Mesothelial cell of epicardium (in vitro differentiated cells): ENCODE data around the gene CACNA1E. TPM values are rescaled to one million over a fixed set of nuclear protein-coding genes. Genes with fewer than 3 reads are reported as not detected.

Experiments used
- DNase-seq, 2 experiments: peaks; one replicate each; pipeline ENCODE4 v3.0.0; 2021; ENCODE audit warnings: low spot score in 2 of 2; ENCODE audit not compliant: unreplicated experiment in 2 of 2
- H3K27ac Mint-ChIP-seq: 2 replicates; pipeline ENCODE4 v1.8.0; 2021; ENCODE audit warnings: mixed read lengths
- H3K27me3 Mint-ChIP-seq: 2 replicates; pipeline ENCODE4 v1.8.0; 2021; ENCODE audit warnings: low read depth, mixed read lengths
- H3K36me3 Mint-ChIP-seq: 2 replicates; pipeline ENCODE4 v1.8.0; 2021; ENCODE audit warnings: mixed read lengths
- H3K4me1 Mint-ChIP-seq: 2 replicates; pipeline ENCODE4 v1.8.0; 2021; ENCODE audit warnings: mixed read lengths
- H3K4me3 Mint-ChIP-seq: 2 replicates; pipeline ENCODE4 v1.8.0; 2021; ENCODE audit warnings: mild to moderate bottlenecking, moderate library complexity, mixed read lengths
- H3K9me3 Mint-ChIP-seq: 2 replicates; pipeline ENCODE4 v1.8.0; 2021; ENCODE audit warnings: mixed read lengths
- total RNA-seq: library from RNA; stranded (reverse); gene quantifications from 3 replicates; pipeline ENCODE4 v1.2.1, GENCODE V29; 2021
- TF ChIP-seq, protein P1 (sequence below): fragments of 200-600 bp; sonication (generic); IDR thresholded peaks from one replicate; pipeline ENCODE4 v1.5.0; 2021; ENCODE audit warnings: antibody characterized with exemption; ENCODE audit not compliant: unreplicated experiment

Gene CACNA1E
- total RNA-seq, 1 donor from 2014 or later: 0.60 TPM

DNA sequence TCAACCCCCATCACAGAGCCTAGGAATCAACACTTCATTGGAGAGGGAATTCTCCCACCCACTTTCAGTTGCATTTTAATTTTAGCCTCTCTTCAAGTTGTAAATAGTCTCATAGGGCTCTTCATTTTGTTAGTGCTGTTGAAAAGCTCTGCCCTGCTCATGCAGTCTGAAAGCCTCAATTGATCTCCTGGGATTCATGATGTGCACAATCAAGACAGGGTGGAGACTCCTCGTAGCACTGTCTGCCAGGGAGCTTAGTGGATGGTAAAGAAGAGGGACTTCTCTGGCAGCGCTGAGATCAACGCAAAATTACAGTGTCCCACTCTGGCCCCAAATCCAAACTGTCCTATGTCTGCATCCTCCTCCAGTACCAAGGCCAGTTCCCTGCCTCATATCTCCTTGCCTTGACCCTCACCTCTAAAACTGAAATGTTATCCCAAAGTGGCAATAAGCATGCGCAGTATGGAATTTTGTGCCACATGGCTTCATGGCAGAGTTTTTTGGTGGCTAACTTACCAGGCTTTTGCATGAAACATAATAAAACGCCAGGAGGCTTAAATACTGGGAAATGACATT lies 282.2 kb downstream of the CACNA1E start:
- Mint-ChIP-seq H3K36me3 (no peaks in the 10 kb centered on the region), H3K4me1 (no peaks in the 10 kb centered on the region), H3K9me3 (no peaks in the 10 kb centered on the region), H3K27ac (no peak overlapping the region), H3K27me3 (peaks cover 19% of the 10 kb centered on the region), H3K4me3 (no peak overlapping the region)
- no peak for DNase-seq
- TF ChIP-seq, protein P1, sequence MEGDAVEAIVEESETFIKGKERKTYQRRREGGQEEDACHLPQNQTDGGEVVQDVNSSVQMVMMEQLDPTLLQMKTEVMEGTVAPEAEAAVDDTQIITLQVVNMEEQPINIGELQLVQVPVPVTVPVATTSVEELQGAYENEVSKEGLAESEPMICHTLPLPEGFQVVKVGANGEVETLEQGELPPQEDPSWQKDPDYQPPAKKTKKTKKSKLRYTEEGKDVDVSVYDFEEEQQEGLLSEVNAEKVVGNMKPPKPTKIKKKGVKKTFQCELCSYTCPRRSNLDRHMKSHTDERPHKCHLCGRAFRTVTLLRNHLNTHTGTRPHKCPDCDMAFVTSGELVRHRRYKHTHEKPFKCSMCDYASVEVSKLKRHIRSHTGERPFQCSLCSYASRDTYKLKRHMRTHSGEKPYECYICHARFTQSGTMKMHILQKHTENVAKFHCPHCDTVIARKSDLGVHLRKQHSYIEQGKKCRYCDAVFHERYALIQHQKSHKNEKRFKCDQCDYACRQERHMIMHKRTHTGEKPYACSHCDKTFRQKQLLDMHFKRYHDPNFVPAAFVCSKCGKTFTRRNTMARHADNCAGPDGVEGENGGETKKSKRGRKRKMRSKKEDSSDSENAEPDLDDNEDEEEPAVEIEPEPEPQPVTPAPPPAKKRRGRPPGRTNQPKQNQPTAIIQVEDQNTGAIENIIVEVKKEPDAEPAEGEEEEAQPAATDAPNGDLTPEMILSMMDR: no peak

DNA sequence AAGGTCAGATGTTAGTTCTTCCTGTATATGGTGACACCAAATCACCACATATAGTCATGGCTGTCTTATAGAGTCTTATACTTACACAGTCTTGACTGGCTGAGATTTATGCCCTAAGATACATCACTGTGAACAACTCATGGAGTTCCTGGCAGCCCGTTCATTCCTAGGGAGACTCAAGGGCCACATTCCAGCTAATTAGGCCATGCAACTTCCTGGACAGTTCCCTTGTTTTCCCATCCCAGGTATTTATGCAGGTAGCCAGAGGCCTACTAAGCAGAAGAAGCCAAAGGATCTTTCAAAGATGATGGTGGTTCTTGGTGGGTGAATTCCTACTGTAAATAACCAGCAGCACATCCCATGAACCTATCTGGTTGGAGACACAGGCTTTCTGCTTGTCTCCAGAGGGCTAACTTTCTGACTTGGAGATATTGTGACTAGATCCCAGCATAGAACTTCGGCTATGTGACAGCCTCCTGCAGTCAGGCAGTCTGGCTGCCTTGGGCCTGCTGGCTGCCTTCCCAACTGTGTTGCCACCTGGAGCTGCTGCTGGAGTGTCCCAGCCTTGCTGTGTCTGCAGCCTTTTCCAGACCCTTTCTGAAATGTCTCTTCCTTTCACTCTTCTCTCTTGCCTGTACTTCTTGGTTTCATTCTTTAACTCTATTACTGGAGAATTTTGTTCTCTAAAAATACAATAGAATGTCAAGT lies 283.8 kb downstream of the CACNA1E start:
- H3K4me3 Mint-ChIP-seq: no peak overlapping the region
- no peaks in the 10 kb centered on the region for H3K9me3 Mint-ChIP-seq
- no peak for DNase-seq
- peaks cover 16% of the 10 kb centered on the region for H3K27me3 Mint-ChIP-seq
- TF ChIP-seq, protein P1: no peak
- no peaks in the 10 kb centered on the region for H3K4me1 Mint-ChIP-seq
- no peak overlapping the region for H3K27ac Mint-ChIP-seq
- H3K36me3 Mint-ChIP-seq: no peaks in the 10 kb centered on the region

DNA sequence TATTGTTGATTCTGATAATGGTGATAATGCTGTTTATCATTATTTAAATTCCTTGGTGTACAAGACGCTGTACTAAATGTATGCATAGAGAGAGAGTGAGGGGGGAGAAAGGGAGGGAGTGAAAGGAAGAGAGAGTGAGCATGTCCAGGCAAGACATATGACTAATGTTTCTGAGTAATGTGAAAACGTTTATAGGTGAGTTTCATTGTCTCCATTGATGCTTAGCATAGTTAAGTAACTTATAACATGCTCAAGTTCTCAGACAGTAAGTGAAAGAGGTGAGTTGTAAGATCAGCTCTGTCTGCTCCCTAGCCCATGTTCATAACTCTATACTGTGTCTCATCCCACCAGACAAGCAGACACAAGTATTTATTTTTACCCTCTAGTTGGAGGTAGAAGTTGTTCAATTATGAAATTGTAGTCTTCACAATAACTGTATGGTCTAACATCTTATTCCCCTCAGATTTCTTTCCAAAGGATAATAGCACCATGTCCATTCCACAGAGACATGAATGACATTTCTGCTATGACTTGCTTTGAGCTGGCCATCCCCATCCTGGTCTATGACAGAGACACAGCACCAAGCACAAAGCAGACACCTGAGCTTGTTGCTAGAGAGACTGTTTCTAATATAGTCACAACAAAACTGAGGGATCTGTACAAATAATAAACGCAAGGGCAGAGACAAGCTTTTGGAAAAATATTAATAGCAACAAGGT lies 285.1 kb downstream of the CACNA1E start:
- Mint-ChIP-seq H3K4me1 (no peaks in the 10 kb centered on the region), H3K9me3 (no peaks in the 10 kb centered on the region), H3K4me3 (no peak overlapping the region), H3K27ac (no peak overlapping the region), H3K36me3 (no peaks in the 10 kb centered on the region), H3K27me3 (peaks cover 6% of the 10 kb centered on the region)
- no peak for DNase-seq
- TF ChIP-seq, protein P1: no peak

DNA sequence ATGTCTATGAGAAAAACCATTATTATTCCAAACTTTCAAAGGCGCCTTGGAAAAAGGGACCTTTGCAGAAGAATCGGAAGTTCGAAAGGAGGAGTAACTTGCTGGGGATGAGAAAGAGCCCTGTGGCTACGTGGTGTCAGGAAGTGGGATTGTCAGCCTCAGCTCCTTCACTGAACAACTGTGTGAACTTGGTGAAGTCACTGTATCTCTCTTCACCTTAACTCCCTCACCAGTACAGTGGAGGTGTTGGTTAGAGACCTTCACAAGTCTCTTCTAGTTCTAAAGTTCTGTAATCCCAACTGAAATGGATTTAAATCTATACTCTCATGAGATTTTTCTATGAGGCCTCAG lies 285.6 kb downstream of the CACNA1E start:
- H3K36me3 Mint-ChIP-seq: no peaks in the 10 kb centered on the region
- H3K4me3 Mint-ChIP-seq: no peak overlapping the region
- H3K9me3 Mint-ChIP-seq: no peaks in the 10 kb centered on the region

DNA sequence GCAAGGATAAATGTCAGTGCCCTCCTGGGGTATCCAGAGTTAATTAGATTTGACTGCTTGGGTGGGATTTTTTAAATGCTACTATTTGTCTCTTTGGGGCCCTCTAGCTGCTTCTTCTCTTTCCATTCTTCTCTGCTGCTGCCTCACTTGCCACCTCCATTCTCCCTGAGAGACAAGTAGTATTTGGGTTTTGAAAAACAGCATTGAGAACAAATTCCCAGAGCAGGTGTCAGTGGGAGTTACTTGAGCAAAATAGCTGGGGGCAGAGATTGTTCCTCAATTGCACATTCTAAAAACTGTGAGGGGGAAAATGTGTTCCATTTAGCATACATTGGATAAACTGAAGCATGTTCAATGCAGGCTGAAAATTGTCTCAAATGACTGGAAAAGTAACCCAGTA lies 286.5 kb downstream of the CACNA1E start:
- H3K9me3 Mint-ChIP-seq: no peaks in the 10 kb centered on the region
- H3K27ac Mint-ChIP-seq: no peak overlapping the region
- no peak for DNase-seq
- TF ChIP-seq, protein P1: no peak
- no peaks in the 10 kb centered on the region for H3K36me3 Mint-ChIP-seq
- H3K4me1 Mint-ChIP-seq: no peaks in the 10 kb centered on the region
- H3K4me3 Mint-ChIP-seq: no peak overlapping the region
- H3K27me3 Mint-ChIP-seq: peaks cover 10% of the 10 kb centered on the region

More for the DNA sequence above, 285.6 kb downstream of the CACNA1E start:
- TF ChIP-seq, protein P1: no peak
- H3K27ac Mint-ChIP-seq: no peak overlapping the region
- DNase-seq: no peak
- no peaks in the 10 kb centered on the region for H3K4me1 Mint-ChIP-seq
- peaks cover 6% of the 10 kb centered on the region for H3K27me3 Mint-ChIP-seq
